ENCODE results near the gene POLL. TPM values are rescaled to one million over a fixed set of nuclear protein-coding genes. Genes with fewer than 3 reads are reported as not detected.

POLL gene
- total and polyA plus RNA-seq, 2 donors (not counting 3 experiments of a cell fraction or from before 2014, with no cell fraction given): 34.3 to 42.3 TPM

- Histone ChIP-seq H3K9me1 (replicated peaks; ENCODE audit: control insufficient read depth, extremely low read depth, insufficient read depth, low read length) (no peaks in the 10 kb centered on the region), H3K4me1 (ENCODE audit: control insufficient read depth, extremely low read depth, insufficient read depth, low read length) (peaks cover under 1% of the 10 kb centered on the region), H3K27me3 (ENCODE audit: control insufficient read depth in 2 of 2, insufficient read depth in 2 of 2, low read length in 2 of 2) (no peaks in the 10 kb centered on the region), H3K9ac (replicated peaks; ENCODE audit: extremely low read depth, insufficient read depth, low read length) (no peak overlapping the region), H3K4me2 (ENCODE audit: insufficient read depth, low read length) (no peak overlapping the region), H3K9me3 (replicated peaks; ENCODE audit: control insufficient read depth, insufficient read depth, low read length) (no peaks in the 10 kb centered on the region), H3K79me2 (ENCODE audit: control insufficient read depth, insufficient read depth, low read length) (no peaks in the 10 kb centered on the region), H3K4me3 (replicated peaks in 1 of 3; ENCODE audit: insufficient read depth in 1 of 3, low read depth in 1 of 3, low read length in 3 of 3) (no peak overlapping the region), H2AFZ (ENCODE audit: low read depth, low read length) (no peak overlapping the region), H3K36me3 (ENCODE audit: control insufficient read depth in 2 of 2, extremely low read depth in 1 of 2, insufficient read depth in 2 of 2, low read length in 2 of 2) (peaks cover 0 to 4% of the 10 kb centered on the region in 2 experiments), H4K20me1 (replicated peaks; ENCODE audit: control insufficient read depth, extremely low read depth, insufficient read depth, low read length) (no peaks in the 10 kb centered on the region), H3K27ac (ENCODE audit: insufficient read depth, low read depth, low read length) (no peak overlapping the region)
- no TSS peak for BruUV-seq (replicated peaks)
- intact Hi-C loops (cut with micrococcal nuclease): no loop called here
- FAIRE-seq: no peak
- DNase-seq (ENCODE audit: low read depth, low spot score): no peak
- dilution Hi-C loops (cut with MboI; ENCODE audit: extremely low pct_ligation_motif_present, low sequenced_read_pairs): no loop called here
- ChIA-PET POLR2A (interaction anchor here (0.7 kb wide), 1 partner anchor 1019 kb away, joined by 6 read pairs; no protein-coding TSS in a partner anchor), CTCF (interaction anchor here (0.6 to 1.4 kb wide), 7 partner anchors 10 to 362 kb away, joined by 3 to 6 read pairs (median 3); no protein-coding TSS in a partner anchor)
- TF ChIP-seq POLR2A (IDR thresholded peaks at IDR 0.05; ENCODE audit: low read depth, low read length) (no peak), MAX (IDR thresholded peaks at IDR 0.05; ENCODE audit: insufficient read depth, insufficient read length) (no peak), POLR2AphosphoS5 (IDR thresholded peaks at IDR 0.05; ENCODE audit: insufficient read depth, low read depth, low read length) (no peak), MYC (IDR thresholded peaks at IDR 0.05; ENCODE audit: low read depth, low read length) (no peak), CTCF (IDR thresholded peaks at IDR 0.05; ENCODE audit: extremely low read depth in 1 of 2, insufficient read depth in 1 of 2, low read depth in 1 of 2, low read length in 2 of 2) (no peak), GATA2 (IDR thresholded peaks at IDR 0.05; ENCODE audit: insufficient read depth, insufficient read length, low read depth, low read length) (no peak), FOS (IDR thresholded peaks at IDR 0.05; ENCODE audit: borderline replicate concordance, insufficient read depth, low read length) (no peak), JUN (IDR thresholded peaks at IDR 0.05; ENCODE audit: borderline replicate concordance, insufficient read depth, insufficient read length, low read depth) (no peak), EZH2 (IDR thresholded peaks at IDR 0.05; ENCODE audit: borderline replicate concordance, low read depth, low read length, severe bottlenecking) (no peak)
These were observed 12.4 kb downstream of the POLL start for GRCh38 chr10:101575580-101576210.

All from endothelial cell of umbilical vein (primary cell).